Ascending aorta (tissue), 2 donors: ENCODE data around the gene CSF2. TPM values are rescaled to one million over a fixed set of nuclear protein-coding genes. Genes with fewer than 3 reads are reported as not detected.

Experiments
- DNase-seq, 2 donors: peaks; one replicate each; pipeline ENCODE4 v3.0.0-alpha.2; 2019; ENCODE audit warnings: low spot score in 2 of 2
- H3K27ac ChIP-seq, 2 donors: fragments of 200-600 bp; sonication (generic); one replicate each; pipeline ENCODE4 v1.5.1; 2016 to 2017; ENCODE audit warnings: mild to moderate bottlenecking in 1 of 2
- H3K27me3 ChIP-seq: fragments of 200-600 bp; sonication (generic); one replicate; pipeline ENCODE4 v1.5.1; 2017
- H3K36me3 ChIP-seq, 2 donors: fragments of 200-600 bp; sonication (generic); one replicate each; pipeline ENCODE4 v1.5.1; 2016
- H3K4me1 ChIP-seq, 2 donors: fragments of 200-600 bp; sonication (generic); one replicate each; pipeline ENCODE4 v1.5.1; 2016 to 2017; ENCODE audit warnings: mild to moderate bottlenecking in 1 of 2
- H3K4me3 ChIP-seq, 2 donors: fragments of 200-600 bp; sonication (generic); one replicate each; pipeline ENCODE4 v1.5.1; 2016 to 2017; ENCODE audit warnings: mild to moderate bottlenecking in 1 of 2
- H3K9me3 ChIP-seq, 2 donors: fragments of 200-600 bp; sonication (generic); one replicate each; pipeline ENCODE4 v1.5.1; 2016
- intact Hi-C: fragments of 100-400 bp; cut with DNase I; formaldehyde crosslinking; loops from one replicate; pipeline ENCODE4 v1.15.1; 2023
- total RNA-seq: library from RNA; depleted of rRNA; stranded (reverse); fragments of >200 nt; gene quantifications from one replicate; pipeline ENCODE4 v1.1.0, GENCODE V29; 2016
- TF ChIP-seq, protein P1 (sequence below), 3 experiments: fragments of 200-600 bp in 2 of 3; fragments of 450-650 bp in 1 of 3; sonication (generic) in 2 of 3; IDR thresholded peaks; one replicate each; pipeline ENCODE4 v1.5.1; 2016 to 2019; ENCODE audit warnings: antibody characterized with exemption in 3 of 3, mild to moderate bottlenecking in 1 of 3, moderate library complexity in 1 of 3

The CSF2 gene
- total RNA-seq, 1 donor from 2014 or later: not detected

DNA sequence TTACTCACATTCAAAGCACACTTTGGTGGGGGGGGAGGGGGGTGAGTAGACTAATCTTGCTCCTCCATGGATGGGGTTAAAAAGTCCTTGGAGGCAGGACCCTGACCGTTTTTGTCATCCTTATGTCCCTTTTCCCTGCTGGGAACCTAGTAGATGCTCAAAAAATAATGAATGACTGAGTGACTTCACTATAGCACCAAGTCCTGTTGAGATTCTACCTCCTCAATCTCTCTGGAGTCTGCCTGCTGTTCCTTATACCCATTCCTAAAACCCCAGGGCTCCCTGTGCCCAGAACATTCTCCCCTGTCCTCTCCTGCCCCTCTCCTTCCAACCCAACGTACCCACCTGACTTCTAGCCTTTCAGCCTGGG is 2.3 kb upstream of the CSF2 start:
- no peaks in the 10 kb centered on the region for H3K9me3 ChIP-seq
- no peaks in the 10 kb centered on the region for H3K36me3 ChIP-seq
- no peak overlapping the region for H3K27ac ChIP-seq
- H3K4me1 ChIP-seq: no peaks in the 10 kb centered on the region
- no peak overlapping the region for H3K4me3 ChIP-seq
- DNase-seq: no peak
- TF ChIP-seq, protein P1, sequence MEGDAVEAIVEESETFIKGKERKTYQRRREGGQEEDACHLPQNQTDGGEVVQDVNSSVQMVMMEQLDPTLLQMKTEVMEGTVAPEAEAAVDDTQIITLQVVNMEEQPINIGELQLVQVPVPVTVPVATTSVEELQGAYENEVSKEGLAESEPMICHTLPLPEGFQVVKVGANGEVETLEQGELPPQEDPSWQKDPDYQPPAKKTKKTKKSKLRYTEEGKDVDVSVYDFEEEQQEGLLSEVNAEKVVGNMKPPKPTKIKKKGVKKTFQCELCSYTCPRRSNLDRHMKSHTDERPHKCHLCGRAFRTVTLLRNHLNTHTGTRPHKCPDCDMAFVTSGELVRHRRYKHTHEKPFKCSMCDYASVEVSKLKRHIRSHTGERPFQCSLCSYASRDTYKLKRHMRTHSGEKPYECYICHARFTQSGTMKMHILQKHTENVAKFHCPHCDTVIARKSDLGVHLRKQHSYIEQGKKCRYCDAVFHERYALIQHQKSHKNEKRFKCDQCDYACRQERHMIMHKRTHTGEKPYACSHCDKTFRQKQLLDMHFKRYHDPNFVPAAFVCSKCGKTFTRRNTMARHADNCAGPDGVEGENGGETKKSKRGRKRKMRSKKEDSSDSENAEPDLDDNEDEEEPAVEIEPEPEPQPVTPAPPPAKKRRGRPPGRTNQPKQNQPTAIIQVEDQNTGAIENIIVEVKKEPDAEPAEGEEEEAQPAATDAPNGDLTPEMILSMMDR (IDR thresholded peaks at IDR 0.05): no peak
- H3K27me3 ChIP-seq: no peaks in the 10 kb centered on the region
- intact Hi-C loops: no loop called here

DNA sequence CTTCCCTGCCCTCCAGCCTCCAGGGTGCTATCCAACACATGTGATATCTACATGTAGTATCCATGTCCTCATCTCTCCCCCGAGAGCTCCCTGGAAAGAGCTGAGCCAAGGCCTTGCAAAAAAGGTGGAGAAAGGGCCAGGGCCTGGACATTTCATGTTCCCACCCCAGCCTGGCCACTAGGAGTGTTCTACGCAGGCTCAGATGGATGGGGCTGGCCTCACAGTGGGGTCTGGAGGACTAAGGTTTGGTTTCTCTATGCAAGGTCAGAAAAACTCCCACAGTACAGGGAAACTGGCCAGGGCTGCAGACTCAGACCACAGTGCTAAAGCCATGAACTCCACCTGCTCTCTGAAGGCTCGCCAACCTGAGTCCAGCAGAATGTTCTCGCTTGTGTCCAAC is 1.5 kb upstream of the CSF2 start:
- TF ChIP-seq, protein P1 (IDR thresholded peaks at IDR 0.05): no peak
- Histone ChIP-seq H3K4me3 (no peak overlapping the region), H3K4me1 (no peaks in the 10 kb centered on the region), H3K36me3 (no peaks in the 10 kb centered on the region), H3K27me3 (no peaks in the 10 kb centered on the region), H3K9me3 (no peaks in the 10 kb centered on the region), H3K27ac (no peak overlapping the region)
- intact Hi-C loops: no loop called here
- DNase-seq: no peak

DNA sequence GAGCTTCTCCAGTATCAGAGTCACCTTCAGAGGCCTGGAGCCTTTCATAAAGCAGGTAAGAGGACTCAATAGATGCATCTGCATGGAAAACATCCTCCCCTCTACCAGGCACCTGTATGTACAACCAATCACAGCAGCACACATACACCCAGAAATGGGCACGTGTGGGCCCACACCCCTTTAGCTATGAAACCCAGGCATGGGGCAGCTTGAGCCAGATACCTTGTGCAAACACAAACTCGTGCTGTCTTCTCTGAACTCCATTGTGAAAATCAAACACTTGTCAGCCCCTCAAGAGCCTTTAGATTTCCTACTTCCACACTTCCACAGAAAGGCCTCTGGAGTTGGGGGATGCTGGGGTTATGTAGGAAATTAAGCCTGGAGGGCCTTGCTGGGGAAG is 1.1 kb upstream of the CSF2 start:
- H3K4me1 ChIP-seq: no peaks in the 10 kb centered on the region
- H3K4me3 ChIP-seq: no peak overlapping the region
- H3K36me3 ChIP-seq: no peaks in the 10 kb centered on the region
- TF ChIP-seq, protein P1 (IDR thresholded peaks at IDR 0.05): no peak
- intact Hi-C loops: no loop called here
- H3K9me3 ChIP-seq: no peaks in the 10 kb centered on the region
- H3K27ac ChIP-seq: no peak overlapping the region
- H3K27me3 ChIP-seq: no peaks in the 10 kb centered on the region
- no peak for DNase-seq

DNA sequence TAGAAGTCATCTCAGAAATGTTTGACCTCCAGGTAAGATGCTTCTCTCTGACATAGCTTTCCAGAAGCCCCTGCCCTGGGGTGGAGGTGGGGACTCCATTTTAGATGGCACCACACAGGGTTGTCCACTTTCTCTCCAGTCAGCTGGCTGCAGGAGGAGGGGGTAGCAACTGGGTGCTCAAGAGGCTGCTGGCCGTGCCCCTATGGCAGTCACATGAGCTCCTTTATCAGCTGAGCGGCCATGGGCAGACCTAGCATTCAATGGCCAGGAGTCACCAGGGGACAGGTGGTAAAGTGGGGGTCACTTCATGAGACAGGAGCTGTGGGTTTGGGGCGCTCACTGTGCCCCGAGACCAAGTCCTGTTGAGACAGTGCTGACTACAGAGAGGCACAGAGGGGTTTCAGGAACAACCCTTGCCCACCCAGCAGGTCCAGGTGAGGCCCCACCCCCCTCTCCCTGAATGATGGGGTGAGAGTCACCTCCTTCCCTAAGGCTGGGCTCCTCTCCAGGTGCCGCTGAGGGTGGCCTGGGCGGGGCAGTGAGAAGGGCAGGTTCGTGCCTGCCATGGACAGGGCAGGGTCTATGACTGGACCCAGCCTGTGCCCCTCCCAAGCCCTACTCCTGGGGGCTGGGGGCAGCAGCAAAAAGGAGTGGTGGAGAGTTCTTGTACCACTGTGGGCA is 642 bp downstream of the CSF2 start:
- no peak for DNase-seq
- H3K4me1 ChIP-seq: no peaks in the 10 kb centered on the region
- intact Hi-C loops: no loop called here
- H3K27ac ChIP-seq: no peak overlapping the region
- no peak overlapping the region for H3K4me3 ChIP-seq
- TF ChIP-seq, protein P1 (IDR thresholded peaks at IDR 0.05): no peak
- H3K36me3 ChIP-seq: no peaks in the 10 kb centered on the region
- H3K9me3 ChIP-seq: no peaks in the 10 kb centered on the region
- no peaks in the 10 kb centered on the region for H3K27me3 ChIP-seq

DNA sequence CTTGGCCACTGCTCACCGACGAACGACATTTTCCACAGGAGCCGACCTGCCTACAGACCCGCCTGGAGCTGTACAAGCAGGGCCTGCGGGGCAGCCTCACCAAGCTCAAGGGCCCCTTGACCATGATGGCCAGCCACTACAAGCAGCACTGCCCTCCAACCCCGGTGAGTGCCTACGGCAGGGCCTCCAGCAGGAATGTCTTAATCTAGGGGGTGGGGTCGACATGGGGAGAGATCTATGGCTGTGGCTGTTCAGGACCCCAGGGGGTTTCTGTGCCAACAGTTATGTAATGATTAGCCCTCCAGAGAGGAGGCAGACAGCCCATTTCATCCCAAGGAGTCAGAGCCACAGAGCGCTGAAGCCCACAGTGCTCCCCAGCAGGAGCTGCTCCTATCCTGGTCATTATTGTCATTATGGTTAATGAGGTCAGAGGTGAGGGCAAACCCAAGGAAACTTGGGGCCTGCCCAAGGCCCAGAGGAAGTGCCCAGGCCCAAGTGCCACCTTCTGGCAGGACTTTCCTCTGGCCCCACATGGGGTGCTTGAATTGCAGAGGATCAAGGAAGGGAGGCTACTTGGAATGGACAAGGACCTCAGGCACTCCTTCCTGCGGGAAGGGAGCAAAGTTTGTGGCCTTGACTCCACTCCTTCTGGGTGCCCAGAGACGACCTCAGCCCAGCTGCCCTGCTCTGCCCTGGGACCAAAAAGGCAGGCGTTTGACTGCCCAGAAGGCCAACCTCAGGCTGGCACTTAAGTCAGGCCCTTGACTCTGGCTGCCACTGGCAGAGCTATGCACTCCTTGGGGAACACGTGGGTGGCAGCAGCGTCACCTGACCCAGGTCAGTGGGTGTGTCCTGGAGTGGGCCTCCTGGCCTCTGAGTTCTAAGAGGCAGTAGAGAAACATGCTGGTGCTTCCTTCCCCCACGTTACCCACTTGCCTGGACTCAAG is 1.5 kb downstream of the CSF2 start:
- no peaks in the 10 kb centered on the region for H3K36me3 ChIP-seq
- TF ChIP-seq, protein P1 (IDR thresholded peaks at IDR 0.05): no peak
- no peaks in the 10 kb centered on the region for H3K9me3 ChIP-seq
- H3K27ac ChIP-seq: no peak overlapping the region
- no peaks in the 10 kb centered on the region for H3K27me3 ChIP-seq
- DNase-seq: no peak
- H3K4me1 ChIP-seq: no peaks in the 10 kb centered on the region
- no peak overlapping the region for H3K4me3 ChIP-seq
- intact Hi-C loops: no loop called here
